Peyer's patch (tissue), 4 donors: ENCODE data around the gene OIP5. TPM values are rescaled to one million over a fixed set of nuclear protein-coding genes. Genes with fewer than 3 reads are reported as not detected.
A peak's percentile ranks its signal among the peaks of the same experiment; 100 is the strongest.

Experiments
- DNase-seq, 3 donors: peaks; one replicate each; pipeline ENCODE4 v3.0.0-alpha.2; 2017 to 2019
- H3K27ac ChIP-seq, 4 donors: fragments of 200-600 bp; sonication (generic); one replicate each; pipeline ENCODE4 v1.5.1; 2016 to 2019
- H3K27me3 ChIP-seq, 2 donors: fragments of 200-600 bp; sonication (generic); one replicate each; pipeline ENCODE4 v1.5.1; 2019
- H3K36me3 ChIP-seq, 3 donors: fragments of 200-600 bp; sonication (generic); one replicate each; pipeline ENCODE4 v1.5.1; 2016 to 2019
- H3K4me1 ChIP-seq, 4 donors: fragments of 200-600 bp; sonication (generic); one replicate each; pipeline ENCODE4 v1.5.1; 2016 to 2019
- H3K4me3 ChIP-seq, 4 donors: fragments of 200-600 bp; sonication (generic); 1 replicate in 3 of 4; 2 replicates in 1 of 4; pipeline ENCODE4 v1.5.1; 2016 to 2019; ENCODE audit warnings: mild to moderate bottlenecking in 1 of 4
- H3K9me3 ChIP-seq, 4 donors: fragments of 200-600 bp; sonication (generic); one replicate each; pipeline ENCODE4 v1.5.1; 2016 to 2019; ENCODE audit warnings: mild to moderate bottlenecking in 1 of 4
- CTCF ChIP-seq, 6 experiments: fragments of 450-650 bp in 4 of 6; fragments of 200-600 bp in 2 of 6; sonication (generic) in 1 of 6; IDR thresholded peaks; one replicate each; pipeline ENCODE4 v1.5.1; 2017 to 2019; ENCODE audit warnings: antibody characterized with exemption in 6 of 6, mild to moderate bottlenecking in 3 of 6, moderate library complexity in 1 of 6
- POLR2A ChIP-seq, 2 donors: fragments of 450-650 bp; IDR thresholded peaks; one replicate each; pipeline ENCODE4 v1.5.1; 2017; ENCODE audit warnings: antibody characterized with exemption in 2 of 2, mild to moderate bottlenecking in 2 of 2, moderate library complexity in 2 of 2
- total RNA-seq, 4 donors: library from RNA; depleted of rRNA; stranded (reverse); fragments of >200 nt; gene quantifications; one replicate each; pipeline ENCODE4 v1.1.0, GENCODE V29; 2016

OIP5 gene
- total RNA-seq, 4 donors from 2014 or later = 1.0 to 1.9 TPM; not detected in 2

GRCh38 chr15:41292521-41292920, 39.9 kb downstream of the OIP5 start:
- Histone ChIP-seq H3K4me1 (peaks cover 0 to 5% (median 0%) of the 10 kb centered on the region in 4 donors), H3K4me3 (no peak overlapping the region), H3K36me3 (peaks cover 0 to 46% (median 2%) of the 10 kb centered on the region in 3 donors), H3K27me3 (no peaks in the 10 kb centered on the region), H3K9me3 (no peaks in the 10 kb centered on the region), H3K27ac (peak overlapping the region in 1 of 4 donors; percentile 78)
- TF ChIP-seq POLR2A (IDR thresholded peaks at IDR 0.05) (no peak), CTCF (IDR thresholded peaks at IDR 0.05) (no peak)
- no peak for DNase-seq

GRCh38 chr15:41291065-41291631, 41.2 kb downstream of the OIP5 start:
- DNase-seq = peak in 2 of 3 donors; percentile 47 to 53
- Histone ChIP-seq H3K4me1 (peaks cover 0 to 10% (median 0%) of the 10 kb centered on the region in 4 donors), H3K27ac (peak overlapping the region in 2 of 4 donors; percentile 61 to 78), H3K36me3 (peaks cover 0 to 51% (median 2%) of the 10 kb centered on the region in 3 donors), H3K4me3 (no peak overlapping the region), H3K27me3 (no peaks in the 10 kb centered on the region), H3K9me3 (no peaks in the 10 kb centered on the region)
- no peak for TF ChIP-seq POLR2A (IDR thresholded peaks at IDR 0.05)
- TF ChIP-seq CTCF (IDR thresholded peaks at IDR 0.05) = no peak

- no peak for DNase-seq
- Histone ChIP-seq H3K36me3 (peaks cover 0 to 60% (median 2%) of the 10 kb centered on the region in 3 donors), H3K4me3 (no peak overlapping the region), H3K9me3 (no peaks in the 10 kb centered on the region), H3K4me1 (peaks cover 0 to 19% (median 2%) of the 10 kb centered on the region in 4 donors), H3K27ac (no peak overlapping the region), H3K27me3 (no peaks in the 10 kb centered on the region)
- TF ChIP-seq CTCF (IDR thresholded peaks at IDR 0.05) (no peak), POLR2A (IDR thresholded peaks at IDR 0.05) (no peak)
Measured at GRCh38 chr15:41289953-41290352, 42.4 kb downstream of the OIP5 start.

GRCh38 chr15:41288464-41288863, 43.9 kb downstream of the OIP5 start:
- H3K9me3 ChIP-seq = no peaks in the 10 kb centered on the region
- H3K27me3 ChIP-seq = no peaks in the 10 kb centered on the region
- no peak for DNase-seq
- H3K36me3 ChIP-seq = peaks cover 0 to 60% (median 2%) of the 10 kb centered on the region in 3 donors
- no peak overlapping the region for H3K27ac ChIP-seq
- no peak for TF ChIP-seq POLR2A (IDR thresholded peaks at IDR 0.05)
- no peak for TF ChIP-seq CTCF (IDR thresholded peaks at IDR 0.05)
- peaks cover 0 to 19% (median 2%) of the 10 kb centered on the region in 4 donors for H3K4me1 ChIP-seq
- no peak overlapping the region for H3K4me3 ChIP-seq

GRCh38 chr15:41286665-41287333, 45.6 kb downstream of the OIP5 start:
- H3K36me3 ChIP-seq = peaks cover 0 to 60% (median 2%) of the 10 kb centered on the region in 3 donors
- no peak overlapping the region for H3K27ac ChIP-seq
- no peak for TF ChIP-seq CTCF (IDR thresholded peaks at IDR 0.05)
- TF ChIP-seq POLR2A (IDR thresholded peaks at IDR 0.05) = no peak
- H3K4me1 ChIP-seq = peaks cover 0 to 26% (median 2%) of the 10 kb centered on the region in 4 donors
- no peaks in the 10 kb centered on the region for H3K27me3 ChIP-seq
- H3K9me3 ChIP-seq = no peaks in the 10 kb centered on the region
- no peak for DNase-seq
- H3K4me3 ChIP-seq = no peak overlapping the region
